ENCODE measurements around the gene BST1. TPM values are rescaled to one million over a fixed set of nuclear protein-coding genes. Genes with fewer than 3 reads are reported as not detected.

The BST1 gene
- total RNA-seq, 1 experiment from 2014 or later, result 0.41 TPM

DNA sequence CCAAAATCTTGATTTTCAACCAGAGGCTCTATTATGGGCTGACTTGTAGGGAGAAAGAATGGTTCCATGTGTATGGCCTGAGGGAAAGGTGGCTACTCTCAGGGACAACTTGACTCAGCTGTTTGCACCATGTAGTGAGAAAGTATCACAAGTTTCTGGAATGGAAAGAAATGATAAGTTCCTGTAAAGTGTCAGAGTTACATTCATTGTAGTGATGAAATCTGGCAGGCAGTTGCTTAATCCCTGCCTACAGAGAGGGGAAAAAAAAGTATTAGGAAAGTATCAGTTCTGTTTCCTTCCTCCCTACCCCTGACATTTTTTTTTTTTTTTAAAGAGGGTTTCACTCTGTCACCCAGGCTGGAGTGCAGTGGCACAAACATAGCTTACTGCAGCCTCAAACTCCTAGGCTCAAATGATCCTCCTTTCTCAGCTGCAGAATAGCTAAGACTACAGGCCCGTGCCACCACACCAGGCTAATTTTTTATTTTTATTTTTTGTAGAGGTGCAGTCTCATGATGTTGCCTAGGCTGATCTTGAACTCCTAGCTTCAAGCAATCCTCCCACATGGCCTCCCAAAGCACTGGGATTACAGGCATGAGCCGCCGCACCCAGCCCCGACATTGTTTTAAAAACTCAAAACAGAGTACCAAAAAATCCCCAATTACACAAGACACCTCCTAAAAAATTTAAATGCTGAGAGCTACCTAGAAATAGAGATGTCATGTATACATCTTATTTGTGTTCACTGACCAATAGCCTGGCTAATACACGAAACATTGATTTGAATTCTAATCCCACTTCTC is 42.9 kb upstream of the BST1 start:
- intact Hi-C loops (cut with micrococcal nuclease; ENCODE audit: unreplicated experiment), result loop anchor here (10.0 kb wide), 1 partner anchor 425 kb away; no protein-coding TSS in a partner anchor
- Mint-ChIP-seq H3K36me3 (ENCODE audit: insufficient read depth, unreplicated experiment) (peaks cover 20% of the 10 kb centered on the region), H3K27me3 (ENCODE audit: insufficient read depth, unreplicated experiment) (no peaks in the 10 kb centered on the region), H3K4me3 (ENCODE audit: unreplicated experiment) (no peak overlapping the region), H3K4me1 (ENCODE audit: low read depth, unreplicated experiment) (peaks cover 6% of the 10 kb centered on the region), H3K9me3 (ENCODE audit: unreplicated experiment) (no peaks in the 10 kb centered on the region), H3K27ac (ENCODE audit: unreplicated experiment) (no peak overlapping the region)
- no peak for TF ChIP-seq CTCF (IDR thresholded peaks at IDR 0.05; ENCODE audit: insufficient read depth in 1 of 2, low read depth in 1 of 2, low read length in 1 of 2, severe bottlenecking in 1 of 2, unreplicated experiment in 1 of 2)
- no peak for DNase-seq
- H3K27me3 ChIP-seq (replicated peaks; ENCODE audit: control insufficient read depth, insufficient read depth, low read length), result no peaks in the 10 kb centered on the region
- H3K36me3 ChIP-seq (ENCODE audit: control insufficient read depth, insufficient read depth, low read length), result no peaks in the 10 kb centered on the region
- no peak overlapping the region for H3K4me3 ChIP-seq (ENCODE audit: low read depth, low read length)
- POLR2A ChIA-PET, result no interaction called here
- H3K9me3 ChIP-seq, result no peaks in the 10 kb centered on the region
- BruUV-seq (replicated peaks), result no TSS peak
- H3K4me1 ChIP-seq, result peaks cover 6% of the 10 kb centered on the region
- CTCF ChIA-PET, result no interaction called here

DNA sequence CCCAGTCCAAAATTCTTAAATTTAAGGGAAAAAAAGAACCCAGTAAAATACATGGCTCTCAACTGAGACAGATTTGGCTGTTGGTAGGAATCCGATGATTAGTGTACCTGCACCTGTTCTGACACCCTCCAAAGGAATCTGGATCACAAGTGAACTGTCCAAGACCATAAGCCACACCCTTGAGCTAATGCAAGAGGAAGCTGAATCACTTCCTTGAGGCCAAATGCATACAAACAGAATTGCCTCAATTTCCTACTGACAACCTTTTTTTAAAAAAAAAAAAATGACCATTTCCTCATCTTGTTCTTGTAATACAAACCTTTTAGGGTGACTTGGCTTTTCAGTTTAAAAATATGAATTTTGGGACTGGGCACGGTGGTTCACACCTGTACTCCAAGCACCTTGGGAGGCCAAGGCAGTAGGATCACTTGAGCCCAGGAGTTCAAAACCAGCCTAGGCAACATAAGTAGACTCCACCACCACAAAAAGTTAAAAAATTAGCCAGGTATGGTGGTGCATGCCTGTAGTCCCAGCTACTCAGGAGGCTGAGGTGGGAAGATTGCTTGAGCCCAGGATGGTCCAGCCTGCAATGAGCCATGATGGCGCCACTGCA is 37.0 kb upstream of the BST1 start:
- DNase-seq, result no peak
- TF ChIP-seq CTCF (IDR thresholded peaks at IDR 0.05; ENCODE audit: insufficient read depth in 1 of 2, low read depth in 1 of 2, low read length in 1 of 2, severe bottlenecking in 1 of 2, unreplicated experiment in 1 of 2), result no peak
- intact Hi-C loops (cut with micrococcal nuclease; ENCODE audit: unreplicated experiment), result no loop called here
- Histone ChIP-seq H3K4me1 (no peaks in the 10 kb centered on the region), H3K27me3 (replicated peaks; ENCODE audit: control insufficient read depth, insufficient read depth, low read length) (no peaks in the 10 kb centered on the region), H3K4me3 (ENCODE audit: low read depth, low read length) (no peak overlapping the region), H3K9me3 (no peaks in the 10 kb centered on the region), H3K36me3 (ENCODE audit: control insufficient read depth, insufficient read depth, low read length) (no peaks in the 10 kb centered on the region)
- ChIA-PET POLR2A (no interaction called here), CTCF (interaction anchor here (0.6 kb wide), 2 partner anchors 15 to 1145 kb away, joined by 3 to 5 read pairs; no protein-coding TSS in a partner anchor)
- H3K4me3 Mint-ChIP-seq (ENCODE audit: unreplicated experiment), result no peak overlapping the region
- no peaks in the 10 kb centered on the region for H3K4me1 Mint-ChIP-seq (ENCODE audit: low read depth, unreplicated experiment)
- H3K9me3 Mint-ChIP-seq (ENCODE audit: unreplicated experiment), result no peaks in the 10 kb centered on the region
- BruUV-seq (replicated peaks), result no TSS peak
- peaks cover 19% of the 10 kb centered on the region for H3K36me3 Mint-ChIP-seq (ENCODE audit: insufficient read depth, unreplicated experiment)
- no peaks in the 10 kb centered on the region for H3K27me3 Mint-ChIP-seq (ENCODE audit: insufficient read depth, unreplicated experiment)
- H3K27ac Mint-ChIP-seq (ENCODE audit: unreplicated experiment), result peak overlapping the region; percentile 50

GRCh38 chr4:15667006-15667405 is 35.9 kb upstream of the BST1 start:
- DNase-seq, result no peak
- no peaks in the 10 kb centered on the region for H3K36me3 ChIP-seq (ENCODE audit: control insufficient read depth, insufficient read depth, low read length)
- no peak overlapping the region for H3K4me3 ChIP-seq (ENCODE audit: low read depth, low read length)
- H3K9me3 Mint-ChIP-seq (ENCODE audit: unreplicated experiment), result no peaks in the 10 kb centered on the region
- no peaks in the 10 kb centered on the region for H3K27me3 ChIP-seq (replicated peaks; ENCODE audit: control insufficient read depth, insufficient read depth, low read length)
- H3K27me3 Mint-ChIP-seq (ENCODE audit: insufficient read depth, unreplicated experiment), result no peaks in the 10 kb centered on the region
- no peaks in the 10 kb centered on the region for H3K9me3 ChIP-seq
- H3K27ac Mint-ChIP-seq (ENCODE audit: unreplicated experiment), result no peak overlapping the region
- H3K4me1 ChIP-seq, result no peaks in the 10 kb centered on the region
- intact Hi-C loops (cut with micrococcal nuclease; ENCODE audit: unreplicated experiment), result no loop called here
- no peak overlapping the region for H3K4me3 Mint-ChIP-seq (ENCODE audit: unreplicated experiment)
- TF ChIP-seq CTCF (IDR thresholded peaks at IDR 0.05; ENCODE audit: insufficient read depth in 1 of 2, low read depth in 1 of 2, low read length in 1 of 2, severe bottlenecking in 1 of 2, unreplicated experiment in 1 of 2), result no peak
- peaks cover 5% of the 10 kb centered on the region for H3K4me1 Mint-ChIP-seq (ENCODE audit: low read depth, unreplicated experiment)
- ChIA-PET POLR2A (no interaction called here), CTCF (no interaction called here)
- H3K36me3 Mint-ChIP-seq (ENCODE audit: insufficient read depth, unreplicated experiment), result peaks cover 19% of the 10 kb centered on the region
- no TSS peak for BruUV-seq (replicated peaks)
